ENCODE data around the gene SRC.

Gene SRC

DNA sequence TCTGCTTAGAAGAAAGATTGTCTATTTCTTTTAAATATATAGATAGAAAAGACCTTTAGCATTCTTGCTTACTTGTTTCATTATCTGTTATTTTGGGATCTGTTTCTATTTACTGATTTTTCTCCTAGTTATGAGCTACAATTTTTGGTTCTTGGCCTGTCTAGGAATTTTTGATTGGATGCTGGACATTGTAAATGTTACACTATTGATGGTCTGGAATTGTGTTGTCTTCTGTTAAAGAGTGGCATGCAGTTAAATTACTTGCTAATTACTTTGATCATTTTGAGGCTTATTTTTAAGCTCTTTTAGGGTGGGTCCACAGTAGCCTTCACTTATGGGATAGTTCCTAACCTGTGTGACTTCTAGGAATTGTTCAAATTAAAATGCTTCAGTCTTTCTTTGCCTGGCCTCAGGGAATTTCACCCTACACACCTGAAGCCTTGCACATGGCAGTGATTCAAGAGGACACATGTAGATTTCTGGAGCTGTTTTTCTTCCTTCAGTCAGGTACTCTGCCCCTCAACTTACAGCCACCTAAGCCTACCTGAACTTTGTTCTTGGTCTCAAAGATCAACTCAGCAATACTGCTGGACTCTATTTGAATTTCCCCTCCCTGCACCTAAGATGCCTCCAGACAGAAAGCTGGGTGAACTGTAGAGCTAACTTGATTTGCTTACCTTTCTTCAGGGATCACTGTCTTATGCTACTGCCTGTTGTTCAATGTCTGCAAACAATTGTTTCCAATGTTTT, 108.9 kb downstream of the SRC start:
- DNase-seq (ENCODE audit: low spot score): no peak
